GM12878 (cell line): ENCODE results near the gene HM13. TPM values are rescaled to one million over a fixed set of nuclear protein-coding genes. Genes with fewer than 3 reads are reported as not detected.

Experiments used
- ATAC-seq: fragments of 200-7000 bp; cut with Tn5 transposase; 3 replicates; pipeline ENCODE4 v1.9.1; 2020; ENCODE audit warnings: mild to moderate bottlenecking, moderate library complexity
- BruUV-seq: library from RNA; stranded (reverse); fragments of 400-500 nt; replicated peaks from 2 replicates; lab custom pipeline; 2021; lab: Mats Ljungman, UMichigan
- CTCF ChIA-PET: fragments of 300-600 bp; sonication (Branson Sonifier 250); formaldehyde crosslinking; extraction: SDS; loops from one replicate; lab custom pipeline; 2021; ENCODE audit warnings: inconsistent platforms; lab: Yijun Ruan, JAX
- POLR2A ChIA-PET: fragments of 350-600 bp; formaldehyde crosslinking; extraction: SDS; loops from one replicate; lab custom pipeline; 2021; ENCODE audit warnings: inconsistent platforms; lab: Charles Lee
- RAD21 ChIA-PET: fragments of 300-600 bp; sonication (Branson Sonifier 250); formaldehyde crosslinking; loops from one replicate; lab custom pipeline; 2023; ENCODE audit warnings: antibody characterized with exemption; ENCODE audit not compliant: unreplicated experiment; lab: Charles Lee
- SMC1A ChIA-PET: fragments of 300-600 bp; sonication (Branson Sonifier 250); formaldehyde crosslinking; loops from one replicate; lab custom pipeline; 2023; ENCODE audit not compliant: unreplicated experiment, uncharacterized antibody; lab: Charles Lee
- DNase-seq: peaks from one replicate; pipeline ENCODE4 v3.0.0-alpha.2; 2011; ENCODE audit warnings: low read depth, low spot score
- FAIRE-seq: peaks from 3 replicates; lab custom pipeline; 2011; peaks lifted over from hg19 to GRCh38; lab: Jason Lieb, UNC
- H2AFZ ChIP-seq: 2 replicates; pipeline ENCODE4 v1.6.0; 2011; ENCODE audit warnings: low read depth, low read length, control low read depth; ENCODE audit not compliant: control insufficient read depth
- H3K27ac ChIP-seq: 2 replicates; pipeline ENCODE4 v1.5.1; 2011; ENCODE audit warnings: control low read depth; ENCODE audit not compliant: control insufficient read depth, insufficient read depth
- H3K27me3 ChIP-seq, 2 experiments: replicated peaks in 1 of 2; 2 replicates each; pipeline versions ENCODE4 v1.6.0 to v1.6.1; 2011; ENCODE audit warnings: low read length in 1 of 2; ENCODE audit not compliant: control insufficient read depth in 2 of 2, insufficient read depth in 2 of 2
- H3K36me3 ChIP-seq, 2 experiments: 2 replicates each; pipeline ENCODE4 v1.5.1; 2011; ENCODE audit warnings: low read length in 1 of 2; ENCODE audit not compliant: control insufficient read depth in 2 of 2, insufficient read depth in 2 of 2
- H3K4me1 ChIP-seq: 2 replicates; pipeline ENCODE4 v1.6.1; 2011; ENCODE audit warnings: mild to moderate bottlenecking, low read length, moderate library complexity, mixed read lengths; ENCODE audit not compliant: control insufficient read depth, insufficient read depth
- H3K4me2 ChIP-seq: 2 replicates; pipeline ENCODE4 v1.6.0; 2011; ENCODE audit warnings: control low read depth; ENCODE audit not compliant: control insufficient read depth, insufficient read depth
- H3K4me3 ChIP-seq: fragments of 200-600 bp; sonication (generic); 2 replicates; pipeline ENCODE4 v1.5.1; 2016
- H3K79me2 ChIP-seq: 2 replicates; pipeline ENCODE4 v1.6.0; 2011; ENCODE audit warnings: low read length; ENCODE audit not compliant: control insufficient read depth, insufficient read depth
- H3K9ac ChIP-seq: 2 replicates; pipeline ENCODE4 v1.8.0; 2011; ENCODE audit warnings: low read length, control low read depth, mixed read lengths; ENCODE audit not compliant: control insufficient read depth, insufficient read depth
- H3K9me3 ChIP-seq: replicated peaks from 3 replicates; pipeline ENCODE4 v1.5.1; 2011; ENCODE audit warnings: mild to moderate bottlenecking, low read length; ENCODE audit not compliant: control insufficient read depth, insufficient read depth
- H4K20me1 ChIP-seq: 2 replicates; pipeline ENCODE4 v1.6.0; 2011; ENCODE audit not compliant: control insufficient read depth, insufficient read depth
- BHLHE40 ChIP-seq, 2 experiments: fragments of 450-650 bp in 1 of 2; IDR thresholded peaks; 2 replicates each; pipeline ENCODE4 v1.6.1; 2011 to 2017; ENCODE audit warnings: low read depth in 2 of 2, borderline replicate concordance in 1 of 2, improper control_type of control experiment in 1 of 2, low read length in 1 of 2, mild to moderate bottlenecking in 1 of 2
- CEBPB ChIP-seq, 2 experiments: fragments of 150-350 bp in 1 of 2; IDR thresholded peaks; 2 replicates each; pipeline ENCODE4 v1.6.1; 2012 to 2014; ENCODE audit warnings: low read depth in 2 of 2, low read length in 2 of 2, borderline replicate concordance in 1 of 2, inconsistent platforms in 1 of 2
- CEBPZ ChIP-seq: fragments of 150-350 bp; IDR thresholded peaks from 2 replicates; pipeline ENCODE4 v1.6.1; 2016; ENCODE audit warnings: low read depth, low read length
- CREM ChIP-seq: IDR thresholded peaks from 2 replicates; pipeline ENCODE4 v1.6.1; 2014; ENCODE audit warnings: antibody characterized with exemption, low read depth
- EED ChIP-seq: sonication (generic); IDR thresholded peaks from 2 replicates; pipeline ENCODE4 v1.6.1; 2016; ENCODE audit warnings: antibody characterized with exemption, low read depth
- ETV6 ChIP-seq, 2 experiments: fragments of 450-650 bp in 1 of 2; IDR thresholded peaks in 1 of 2; conservative IDR thresholded peaks in 1 of 2; 2 replicates each; pipeline ENCODE4 v1.6.1; 2014; ENCODE audit warnings: antibody characterized with exemption in 1 of 2, borderline replicate concordance in 1 of 2, low read depth in 1 of 2, mild to moderate bottlenecking in 1 of 2, moderate library complexity in 1 of 2
- HCFC1 ChIP-seq: fragments of 150-350 bp; IDR thresholded peaks from 2 replicates; pipeline ENCODE4 v1.6.1; 2014; ENCODE audit warnings: low read length
- HDGF ChIP-seq: fragments of 450-650 bp; IDR thresholded peaks from 2 replicates; pipeline ENCODE4 v1.6.1; 2016; ENCODE audit warnings: antibody characterized with exemption
- NFIC ChIP-seq: IDR thresholded peaks from 2 replicates; pipeline ENCODE4 v1.6.1; 2012; ENCODE audit warnings: low read depth, mild to moderate bottlenecking, inconsistent platforms, low read length, moderate library complexity
- NR2F1 ChIP-seq: fragments of 450-650 bp; conservative IDR thresholded peaks from 2 replicates; pipeline ENCODE4 v1.6.1; 2017; ENCODE audit warnings: mild to moderate bottlenecking
- NRF1 ChIP-seq: conservative IDR thresholded peaks from 2 replicates; pipeline ENCODE4 v1.6.1; 2011; ENCODE audit warnings: mild to moderate bottlenecking, low read depth, low read length, improper control_type of control experiment
- SKIL ChIP-seq: fragments of 450-650 bp; IDR thresholded peaks from 2 replicates; pipeline ENCODE4 v1.6.1; 2017; ENCODE audit warnings: mild to moderate bottlenecking, low read depth, inconsistent platforms; ENCODE audit not compliant: poor library complexity, severe bottlenecking
- SPI1 ChIP-seq: IDR thresholded peaks from 2 replicates; pipeline ENCODE4 v1.6.1; 2011; ENCODE audit warnings: low read depth, mild to moderate bottlenecking, low read length, moderate library complexity, borderline replicate concordance; ENCODE audit not compliant: insufficient read depth
- USF2 ChIP-seq: IDR thresholded peaks from 2 replicates; pipeline ENCODE4 v1.6.1; 2011; ENCODE audit warnings: low read depth, low read length, improper control_type of control experiment, borderline replicate concordance
- ZNF384 ChIP-seq: IDR thresholded peaks from 2 replicates; pipeline ENCODE4 v1.6.1; 2012; ENCODE audit warnings: low read depth, mild to moderate bottlenecking, low read length, improper control_type of control experiment, borderline replicate concordance
- ZSCAN29 ChIP-seq: fragments of 450-650 bp; IDR thresholded peaks from 2 replicates; pipeline ENCODE4 v1.6.1; 2017; ENCODE audit warnings: mild to moderate bottlenecking, moderate library complexity
- WGBS: methylation state at CpG from one replicate; pipeline ENCODE4 v1.1.6; 2016; ENCODE audit warnings: low lambda C conversion rate; ENCODE audit not compliant: insufficient replicate concordance, insufficient coverage; ENCODE audit errors: missing lambda C conversion rate; 5-methylcytosine and 5-hydroxymethylcytosine counted together
- in situ Hi-C: fragments of 300-500 bp; cut with MboI; formaldehyde crosslinking; loops from 9 replicates; pipeline ENCODE4 v1.14.3; 2018; ENCODE audit warnings: mixed read lengths
- intact Hi-C: fragments of 100-400 bp; cut with micrococcal nuclease; formaldehyde crosslinking; loops from one replicate; pipeline ENCODE4 v1.14.2; 2022; ENCODE audit not compliant: unreplicated experiment
- polyA plus RNA-seq, 11 experiments: library from polyadenylated mRNA; depleted of rRNA in 4 of 11; unstranded in 6 of 11; stranded (reverse) in 5 of 11; fragments of >200 nt; fragmentation: Nextera tagmentation in 4 of 11; fragmentation: Illumina TruSeq in 1 of 11; extraction: Ambion mirVana in 4 of 11; extraction: Trizol in 1 of 11; gene quantifications; 1 replicate in 1 of 11; 2 replicates in 10 of 11; pipeline versions ENCODE4 v1.2.1 to v1.2.3, GENCODE V29; 2011 to 2016; ENCODE audit warnings: inconsistent platforms in 2 of 11, missing spikeins in 2 of 11, low read depth in 1 of 11
- total RNA-seq, 4 experiments: library from RNA; depleted of rRNA in 3 of 4; stranded (reverse); fragments of >200 nt in 3 of 4; fragmentation: Illumina TruSeq in 1 of 4; extraction: Trizol in 1 of 4; gene quantifications; 2 replicates each; pipeline versions ENCODE4 v1.2.1 to v1.2.3, GENCODE V29; 2013 to 2021

HM13 gene
- total and polyA plus RNA-seq, 10 of the 15 experiments (the other 5 are each of a cell fraction or from before 2014, with no cell fraction given), result 4.8 to 185 (median 81.7) TPM

GRCh38 chr20:31602779-31603441 lies 88.7 kb downstream of the HM13 start:
- intact Hi-C loops (no loop called here), in situ Hi-C loops (no loop called here)
- H3K27me3 ChIP-seq, result peaks cover 10 to 13% of the 10 kb centered on the region in 2 experiments
- peaks cover 21% of the 10 kb centered on the region for H3K4me1 ChIP-seq
- no peak overlapping the region for H3K9ac ChIP-seq
- RAD21 ChIA-PET, result interaction anchor here (0.6 to 1.9 kb wide), 4 partner anchors 14 to 34 kb away, joined by 3 to 8 read pairs (median 4); no protein-coding TSS in a partner anchor
- peak; percentile 51 for DNase-seq
- H4K20me1 ChIP-seq, result no peaks in the 10 kb centered on the region
- peak overlapping the region; percentile 40 for H3K4me2 ChIP-seq
- H3K27ac ChIP-seq, result no peak overlapping the region
- peak; percentile 88 for FAIRE-seq
- POLR2A ChIA-PET, result interaction anchor here (1.7 to 2.0 kb wide), 2 partner anchors 9 to 30 kb away, joined by 6 to 16 read pairs; no protein-coding TSS in a partner anchor
- CTCF ChIA-PET, result interaction anchor here (1.2 to 18.6 kb wide), 4 partner anchors 10 to 39 kb away, joined by 4 to 958 read pairs (median 25); no protein-coding TSS in a partner anchor
- no peaks in the 10 kb centered on the region for H3K36me3 ChIP-seq
- SMC1A ChIA-PET, result interaction anchor here (0.6 to 1.0 kb wide), 3 partner anchors 9 to 40 kb away, joined by 3 to 6 read pairs (median 3); no protein-coding TSS in a partner anchor
- no peak overlapping the region for H2AFZ ChIP-seq
- no peak overlapping the region for H3K4me3 ChIP-seq
- no TSS peak for BruUV-seq
- under 1% methylated on average over 17 of the region's 17 CpGs for WGBS
- H3K79me2 ChIP-seq, result no peaks in the 10 kb centered on the region
- H3K9me3 ChIP-seq, result no peaks in the 10 kb centered on the region; the same call in 2 of the 3 replicates
- ATAC-seq, result peak; percentile 76
- TF ChIP-seq BHLHE40 (IDR thresholded peaks at IDR 0.05; ENCODE audit: borderline replicate concordance in 1 of 2, low read depth in 2 of 2, low read length in 1 of 2) (peak in 1 of 2 experiments; percentile 14; a peak in 1 of 4 replicates), NR2F1 (0 out of 2 replicates have a peak, but pooled peaks have one; percentile 19), HCFC1 (no peak), HDGF (no peak), SKIL (peak; percentile 14), CEBPZ (no peak), USF2 (no peak), CEBPB (IDR thresholded peaks at IDR 0.05; ENCODE audit: borderline replicate concordance in 1 of 2, low read depth in 2 of 2, low read length in 2 of 2) (no peak), EED (peak; percentile 78; the same call in 1 of the 2 replicates), ETV6 (conservative IDR thresholded peaks at IDR 0.05 in 1 of 2, IDR thresholded peaks at IDR 0.05 in 1 of 2; ENCODE audit: borderline replicate concordance in 1 of 2, low read depth in 1 of 2) (peak in 1 of 2 experiments; percentile 62; a peak in 1 of 4 replicates), SPI1 (no peak), NRF1 (no peak), ZNF384 (no peak), NFIC (peak; percentile 57), CREM (peak; percentile 74), ZSCAN29 (no peak)
